Fibroblast of skin of back (primary cell): ENCODE measurements around the gene C22orf15.
A peak's percentile ranks its signal among the peaks of the same experiment; 100 is the strongest.

Experiments
- DNase-seq: peaks from one replicate; pipeline ENCODE4 v3.0.0-alpha.2; 2013

Gene C22orf15

GRCh38 chr22:23773483-23774113 is 10.8 kb downstream of the C22orf15 start:
- no peak for DNase-seq

GRCh38 chr22:23774114-23774921 is 11.5 kb downstream of the C22orf15 start:
- no peak for DNase-seq

- DNase-seq = peak; percentile 69
Observed at GRCh38 chr22:23774922-23775436, 12.2 kb downstream of the C22orf15 start.

- no peak for DNase-seq
Observed at GRCh38 chr22:23775779-23776375, 13.1 kb downstream of the C22orf15 start.

- DNase-seq = peak; percentile 37
Observed at GRCh38 chr22:23777776-23778576, 15.2 kb downstream of the C22orf15 start.

GRCh38 chr22:23778577-23778900 is 15.7 kb downstream of the C22orf15 start:
- DNase-seq = no peak

- DNase-seq = no peak
Observed at GRCh38 chr22:23779083-23779482, 16.3 kb downstream of the C22orf15 start.

- DNase-seq = no peak
Observed at GRCh38 chr22:23779731-23780130, 16.9 kb downstream of the C22orf15 start.

GRCh38 chr22:23780146-23780748 is 17.5 kb downstream of the C22orf15 start:
- no peak for DNase-seq

GRCh38 chr22:23781065-23781464 is 18.3 kb downstream of the C22orf15 start:
- DNase-seq = no peak

- DNase-seq = peak; percentile 80
Observed at GRCh38 chr22:23781511-23782183, 18.9 kb downstream of the C22orf15 start.

GRCh38 chr22:23782252-23782651 is 19.5 kb downstream of the C22orf15 start:
- no peak for DNase-seq

- DNase-seq = no peak
Observed at GRCh38 chr22:23782703-23783102, 19.9 kb downstream of the C22orf15 start.

- DNase-seq = no peak
Observed at GRCh38 chr22:23783265-23784150, 20.7 kb downstream of the C22orf15 start.

- peak; percentile 69 for DNase-seq
Observed at GRCh38 chr22:23784215-23784732, 21.5 kb downstream of the C22orf15 start.

- DNase-seq = no peak
Observed at GRCh38 chr22:23786261-23786710, 23.5 kb downstream of the C22orf15 start.

GRCh38 chr22:23786752-23787599 is 24.2 kb downstream of the C22orf15 start, which contains the start of gene SMARCB1:
TSS of gene SMARCB1 (plus strand) at chr22:23786966. CDS start at chr22:23787170, 204 bp downstream.
- peak; percentile 97 for DNase-seq

GRCh38 chr22:23787600-23787896 is 24.8 kb downstream of the C22orf15 start:
- DNase-seq = no peak

GRCh38 chr22:23787910-23788309 is 25.1 kb downstream of the C22orf15 start:
- DNase-seq = no peak
